Measurements from ENCODE around the gene DNAH1. TPM values are rescaled to one million over a fixed set of nuclear protein-coding genes. Genes with fewer than 3 reads are reported as not detected.
A peak's percentile ranks its signal among the peaks of the same experiment; 100 is the strongest.

The DNAH1 gene
- total RNA-seq, 1 experiment from 2014 or later: 5.9 TPM

DNA sequence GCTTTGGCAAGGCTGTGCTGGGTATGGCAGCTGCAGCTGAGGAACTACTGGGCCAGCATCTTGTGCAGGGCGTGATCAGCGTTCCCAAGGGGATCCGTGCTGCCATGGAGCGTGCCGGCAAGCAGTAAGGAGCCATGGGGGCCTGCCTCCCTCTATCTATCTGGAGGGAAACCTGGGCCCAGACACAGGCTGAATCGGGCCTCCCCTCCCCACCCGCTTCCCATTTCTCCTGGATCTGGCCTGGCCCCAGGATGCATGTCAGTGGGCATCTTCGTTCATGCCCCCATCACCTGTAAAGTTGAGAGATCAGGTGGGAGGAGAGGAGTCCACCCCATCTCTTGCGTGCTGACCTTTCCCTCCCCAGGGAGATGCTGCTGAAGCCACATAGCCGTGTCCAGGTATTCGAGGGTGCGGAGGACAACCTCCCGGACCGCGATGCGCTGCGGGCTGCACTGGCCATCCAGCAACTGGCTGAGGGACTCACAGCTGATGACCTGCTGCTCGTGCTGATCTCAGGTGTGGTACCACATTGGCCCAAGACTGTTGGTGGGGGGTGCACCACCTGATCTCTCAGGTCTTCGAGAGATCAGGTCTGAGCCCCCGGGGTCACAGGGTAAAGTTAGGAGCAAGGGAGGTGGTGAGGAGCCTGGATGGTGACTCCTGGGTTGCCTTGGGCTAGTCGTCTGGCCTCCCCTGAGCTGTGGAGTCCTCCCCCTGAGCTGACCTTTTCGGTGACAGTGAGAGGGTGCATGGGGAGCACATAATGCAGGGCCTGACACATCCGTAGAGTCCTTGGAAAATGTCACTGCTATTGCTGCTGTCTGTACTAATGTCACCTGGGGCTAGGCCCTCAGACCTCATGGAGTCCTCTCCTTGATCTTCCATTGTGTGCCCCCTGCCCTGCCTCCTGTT is 25.3 kb upstream of the DNAH1 start:
- DNase-seq: no peak
- no peaks in the 10 kb centered on the region for H3K9me2 ChIP-seq (ENCODE audit: insufficient read depth)
- no peaks in the 10 kb centered on the region for H3F3A ChIP-seq (ENCODE audit: insufficient read depth, low read depth)
- H3K79me2 ChIP-seq (ENCODE audit: low read depth): peaks cover 6% of the 10 kb centered on the region; the same call in 1 of the 2 replicates
- H2AFZ ChIP-seq: no peak overlapping the region
- ChIA-PET CTCF (interaction anchor here (1.4 kb wide), 1 partner anchor 48 kb away, joined by 6 read pairs; no protein-coding TSS in a partner anchor), POLR2A (ENCODE audit: unreplicated experiment) (no interaction called here)
- intact Hi-C loops (cut with micrococcal nuclease; ENCODE audit: unreplicated experiment): loop anchor here (1.0 to 5.0 kb wide), 2 partner anchors 48 to 96 kb away; no protein-coding TSS in a partner anchor
- no TSS peak for BruUV-seq (replicated peaks)
- no peaks in the 10 kb centered on the region for H3K27me3 ChIP-seq (ENCODE audit: insufficient read depth, low read depth)
- no peak for TF ChIP-seq EZH2 (IDR thresholded peaks at IDR 0.05; ENCODE audit: low read depth)
- TF ChIP-seq, protein P1, sequence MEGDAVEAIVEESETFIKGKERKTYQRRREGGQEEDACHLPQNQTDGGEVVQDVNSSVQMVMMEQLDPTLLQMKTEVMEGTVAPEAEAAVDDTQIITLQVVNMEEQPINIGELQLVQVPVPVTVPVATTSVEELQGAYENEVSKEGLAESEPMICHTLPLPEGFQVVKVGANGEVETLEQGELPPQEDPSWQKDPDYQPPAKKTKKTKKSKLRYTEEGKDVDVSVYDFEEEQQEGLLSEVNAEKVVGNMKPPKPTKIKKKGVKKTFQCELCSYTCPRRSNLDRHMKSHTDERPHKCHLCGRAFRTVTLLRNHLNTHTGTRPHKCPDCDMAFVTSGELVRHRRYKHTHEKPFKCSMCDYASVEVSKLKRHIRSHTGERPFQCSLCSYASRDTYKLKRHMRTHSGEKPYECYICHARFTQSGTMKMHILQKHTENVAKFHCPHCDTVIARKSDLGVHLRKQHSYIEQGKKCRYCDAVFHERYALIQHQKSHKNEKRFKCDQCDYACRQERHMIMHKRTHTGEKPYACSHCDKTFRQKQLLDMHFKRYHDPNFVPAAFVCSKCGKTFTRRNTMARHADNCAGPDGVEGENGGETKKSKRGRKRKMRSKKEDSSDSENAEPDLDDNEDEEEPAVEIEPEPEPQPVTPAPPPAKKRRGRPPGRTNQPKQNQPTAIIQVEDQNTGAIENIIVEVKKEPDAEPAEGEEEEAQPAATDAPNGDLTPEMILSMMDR (conservative IDR thresholded peaks at IDR 0.05): no peak
- H3K27ac ChIP-seq: no peak overlapping the region
- no peak overlapping the region for H3K4me3 ChIP-seq
- no peaks in the 10 kb centered on the region for H3K9me3 ChIP-seq (ENCODE audit: insufficient read depth, low read depth)
- H4K20me1 ChIP-seq (ENCODE audit: insufficient read depth): no peaks in the 10 kb centered on the region
- H3K36me3 ChIP-seq (ENCODE audit: low read depth): no peaks in the 10 kb centered on the region
- peaks cover 7% of the 10 kb centered on the region; the same call in 1 of the 2 replicates for H3K4me1 ChIP-seq (replicated peaks; ENCODE audit: insufficient read depth)
- no peak overlapping the region for H3K4me2 ChIP-seq

DNA sequence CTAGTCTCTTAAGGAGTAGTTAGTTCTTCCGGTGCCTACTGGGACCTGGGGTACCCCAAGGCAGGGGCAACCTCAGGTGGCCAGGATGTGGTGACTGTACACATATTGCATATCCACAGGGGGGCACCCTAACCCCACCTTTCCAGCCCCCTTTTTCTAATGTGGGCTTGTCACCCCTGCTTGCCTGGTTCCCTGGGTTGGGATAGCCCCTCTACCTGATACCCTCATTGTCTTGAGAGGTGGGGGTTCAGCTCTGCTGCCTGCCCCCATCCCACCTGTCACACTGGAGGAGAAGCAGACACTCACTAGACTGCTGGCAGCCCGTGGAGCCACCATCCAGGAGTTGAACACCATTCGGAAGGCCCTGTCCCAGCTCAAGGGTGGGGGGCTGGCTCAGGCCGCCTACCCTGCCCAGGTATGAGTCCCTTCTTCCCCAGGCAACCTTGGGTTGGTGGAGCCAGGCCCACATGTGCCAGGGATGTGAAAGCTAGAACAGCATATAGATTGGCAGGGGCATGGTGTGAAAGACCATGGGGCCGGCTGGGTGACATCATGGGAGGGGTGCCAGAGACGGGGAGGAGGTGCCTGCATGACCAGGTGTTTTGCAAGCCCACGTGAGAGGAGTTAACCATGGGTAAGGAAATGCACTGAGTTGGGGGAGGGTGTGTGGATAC is 24.5 kb upstream of the DNAH1 start:
- no peak overlapping the region for H3K27ac ChIP-seq
- intact Hi-C loops (cut with micrococcal nuclease; ENCODE audit: unreplicated experiment): loop anchor here (1.0 to 5.0 kb wide), 2 partner anchors 48 to 96 kb away; no protein-coding TSS in a partner anchor
- peaks cover 7% of the 10 kb centered on the region; the same call in 1 of the 2 replicates for H3K4me1 ChIP-seq (replicated peaks; ENCODE audit: insufficient read depth)
- no peak overlapping the region for H3K4me2 ChIP-seq
- no peaks in the 10 kb centered on the region for H3K36me3 ChIP-seq (ENCODE audit: low read depth)
- no peak overlapping the region for H2AFZ ChIP-seq
- ChIA-PET POLR2A (ENCODE audit: unreplicated experiment) (no interaction called here), CTCF (interaction anchor here (0.5 to 1.4 kb wide), 2 partner anchors 48 to 157 kb away, joined by 5 to 6 read pairs; no protein-coding TSS in a partner anchor)
- peak in 1 of 2 experiments; percentile 21 for DNase-seq
- H3K27me3 ChIP-seq (ENCODE audit: insufficient read depth, low read depth): no peaks in the 10 kb centered on the region
- no TSS peak for BruUV-seq (replicated peaks)
- no peaks in the 10 kb centered on the region for H3K9me3 ChIP-seq (ENCODE audit: insufficient read depth, low read depth)
- no peak overlapping the region for H3K4me3 ChIP-seq
- no peaks in the 10 kb centered on the region for H3F3A ChIP-seq (ENCODE audit: insufficient read depth, low read depth)
- no peak for TF ChIP-seq EZH2 (IDR thresholded peaks at IDR 0.05; ENCODE audit: low read depth)
- TF ChIP-seq, protein P1 (conservative IDR thresholded peaks at IDR 0.05): peak; percentile 64
- no peaks in the 10 kb centered on the region for H4K20me1 ChIP-seq (ENCODE audit: insufficient read depth)
- no peaks in the 10 kb centered on the region for H3K9me2 ChIP-seq (ENCODE audit: insufficient read depth)
- peaks cover 6% of the 10 kb centered on the region; the same call in 1 of the 2 replicates for H3K79me2 ChIP-seq (ENCODE audit: low read depth)

Measured in PC-9 (cell line).